PC-9 (cell line): Measurements from ENCODE around the gene PCSK7. TPM values are rescaled to one million over a fixed set of nuclear protein-coding genes. Genes with fewer than 3 reads are reported as not detected.
"Not testable (repeated sequence)": the region's sequence is repeated elsewhere in the genome, so short reads cannot be mapped to it uniquely, and the experiment has no call there.

Source experiments
- BruUV-seq: library from RNA; stranded (reverse); fragments of 400-500 nt; replicated peaks from 2 replicates; lab custom pipeline; 2021; lab: Mats Ljungman, UMichigan
- CTCF ChIA-PET: fragments of 300-600 bp; sonication (Branson Sonifier 250); formaldehyde crosslinking; loops from one replicate; lab custom pipeline; 2022; ENCODE audit warnings: antibody characterized with exemption; lab: Charles Lee
- POLR2A ChIA-PET: fragments of 300-600 bp; sonication (Branson Sonifier 250); formaldehyde crosslinking; loops from one replicate; lab custom pipeline; 2022; ENCODE audit warnings: antibody characterized with exemption; ENCODE audit not compliant: unreplicated experiment; lab: Charles Lee
- DNase-seq, 2 experiments: peaks; one replicate each; pipeline versions ENCODE4 v3.0.0 to v3.0.0-alpha.2; 2015 to 2022; ENCODE audit warnings: mixed read lengths in 1 of 2
- H2AFZ ChIP-seq: fragments of 200-600 bp; sonication (generic); 2 replicates; pipeline ENCODE4 v1.8.1; 2017; ENCODE audit warnings: antibody characterized with exemption
- H3F3A ChIP-seq: fragments of 200-600 bp; sonication (generic); 2 replicates; pipeline ENCODE4 v1.8.1; 2017; ENCODE audit warnings: antibody characterized with exemption, mild to moderate bottlenecking, low read depth; ENCODE audit not compliant: insufficient read depth
- H3K27ac ChIP-seq: fragments of 200-600 bp; sonication (generic); 2 replicates; pipeline ENCODE4 v1.6.1; 2016; ENCODE audit warnings: mixed run types
- H3K27me3 ChIP-seq: fragments of 200-600 bp; sonication (generic); 2 replicates; pipeline ENCODE4 v1.6.1; 2016; ENCODE audit warnings: low read depth, mixed run types; ENCODE audit not compliant: insufficient read depth
- H3K36me3 ChIP-seq: fragments of 200-600 bp; sonication (generic); 2 replicates; pipeline ENCODE4 v1.6.1; 2016; ENCODE audit warnings: low read depth, mixed run types
- H3K4me1 ChIP-seq: fragments of 200-600 bp; sonication (generic); replicated peaks from 2 replicates; pipeline ENCODE4 v1.6.1; 2016; ENCODE audit warnings: mixed run types; ENCODE audit not compliant: insufficient read depth
- H3K4me2 ChIP-seq: fragments of 200-600 bp; sonication (generic); 2 replicates; pipeline ENCODE4 v1.6.1; 2017; ENCODE audit warnings: mixed run types
- H3K4me3 ChIP-seq: fragments of 200-600 bp; sonication (generic); 2 replicates; pipeline ENCODE4 v1.6.1; 2016; ENCODE audit warnings: mixed run types
- H3K79me2 ChIP-seq: fragments of 200-600 bp; sonication (generic); 2 replicates; pipeline ENCODE4 v1.6.1; 2017; ENCODE audit warnings: low read depth, mixed run types
- H3K9me2 ChIP-seq: fragments of 200-600 bp; sonication (generic); 2 replicates; pipeline ENCODE4 v1.8.1; 2017; ENCODE audit warnings: mild to moderate bottlenecking; ENCODE audit not compliant: insufficient read depth
- H3K9me3 ChIP-seq: fragments of 200-600 bp; sonication (generic); 2 replicates; pipeline ENCODE4 v1.8.1; 2016; ENCODE audit warnings: low read depth; ENCODE audit not compliant: insufficient read depth
- H4K20me1 ChIP-seq: fragments of 200-600 bp; sonication (generic); 2 replicates; pipeline ENCODE4 v1.8.1; 2017; ENCODE audit not compliant: insufficient read depth
- CTCF ChIP-seq: fragments of 200-600 bp; sonication (generic); conservative IDR thresholded peaks from 2 replicates; pipeline ENCODE4 v1.6.1; 2017; ENCODE audit warnings: mixed run types, antibody characterized with exemption, mild to moderate bottlenecking, moderate library complexity
- EZH2 ChIP-seq: fragments of 200-600 bp; sonication (generic); IDR thresholded peaks from 2 replicates; pipeline ENCODE4 v1.8.0; 2017; ENCODE audit warnings: antibody characterized with exemption, low read depth
- intact Hi-C: fragments of 100-400 bp; cut with micrococcal nuclease; formaldehyde crosslinking; loops from one replicate; pipeline ENCODE4 v1.10.0; 2022; ENCODE audit not compliant: unreplicated experiment
- total RNA-seq: library from RNA; stranded (reverse); gene quantifications from 2 replicates; pipeline ENCODE4 v1.2.3, GENCODE V29; 2021

PCSK7 gene
- total RNA-seq, 1 experiment from 2014 or later = 41.6 TPM

DNA sequence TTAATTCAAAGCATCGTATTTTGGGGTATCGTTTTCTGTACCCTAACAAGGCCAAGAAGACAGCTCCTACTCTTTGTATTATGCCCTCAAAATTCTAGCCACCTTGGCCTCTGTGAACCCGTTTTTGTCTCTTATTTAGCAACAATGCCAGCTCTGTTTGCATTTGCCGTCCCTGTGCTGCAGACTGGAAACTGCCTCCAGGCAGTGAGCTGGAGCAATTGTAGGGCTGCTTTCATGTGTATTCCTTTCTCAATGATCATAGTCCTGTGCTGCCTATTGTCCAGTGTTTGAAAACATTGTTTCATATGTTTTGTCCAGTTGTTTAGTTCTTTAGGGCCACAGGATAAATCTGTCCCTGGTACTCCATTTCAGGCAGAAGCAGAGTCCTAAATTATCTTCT lies 39.3 kb upstream of the PCSK7 start:
- intact Hi-C loops = no loop called here
- Histone ChIP-seq H2AFZ (no peak overlapping the region), H3K79me2 (no peaks in the 10 kb centered on the region), H3K4me3 (no peak overlapping the region), H3K9me2 (no peaks in the 10 kb centered on the region), H4K20me1 (no peaks in the 10 kb centered on the region), H3K4me2 (no peak overlapping the region), H3K27ac (no peak overlapping the region), H3F3A (no peaks in the 10 kb centered on the region), H3K4me1 (no peaks in the 10 kb centered on the region), H3K9me3 (no peaks in the 10 kb centered on the region), H3K36me3 (0 out of 2 replicates have a peak, but pooled peaks cover 4% of the 10 kb centered on the region), H3K27me3 (no peaks in the 10 kb centered on the region)
- ChIA-PET CTCF (no interaction called here), POLR2A (no interaction called here)
- no TSS peak for BruUV-seq
- no peak for TF ChIP-seq CTCF
- TF ChIP-seq EZH2 = no peak
- no peak for DNase-seq

GRCh38 chr11:117269856-117270255 lies 38.0 kb upstream of the PCSK7 start:
- H3K4me2 ChIP-seq = no peak overlapping the region
- no peaks in the 10 kb centered on the region for H4K20me1 ChIP-seq
- 0 out of 2 replicates have a peak, but pooled peaks cover 4% of the 10 kb centered on the region for H3K36me3 ChIP-seq
- no peaks in the 10 kb centered on the region for H3K27me3 ChIP-seq
- H3K9me3 ChIP-seq = no peaks in the 10 kb centered on the region
- H3K79me2 ChIP-seq = no peaks in the 10 kb centered on the region
- H3K4me3 ChIP-seq = no peak overlapping the region
- no peak for DNase-seq
- H2AFZ ChIP-seq = no peak overlapping the region
- BruUV-seq = no TSS peak
- no peak overlapping the region for H3K27ac ChIP-seq
- POLR2A ChIA-PET = no interaction called here
- H3F3A ChIP-seq = no peaks in the 10 kb centered on the region
- no peaks in the 10 kb centered on the region for H3K9me2 ChIP-seq
- no peak for TF ChIP-seq CTCF
- no peak for TF ChIP-seq EZH2
- H3K4me1 ChIP-seq = no peaks in the 10 kb centered on the region
- intact Hi-C loops = no loop called here
- CTCF ChIA-PET = no interaction called here

DNA sequence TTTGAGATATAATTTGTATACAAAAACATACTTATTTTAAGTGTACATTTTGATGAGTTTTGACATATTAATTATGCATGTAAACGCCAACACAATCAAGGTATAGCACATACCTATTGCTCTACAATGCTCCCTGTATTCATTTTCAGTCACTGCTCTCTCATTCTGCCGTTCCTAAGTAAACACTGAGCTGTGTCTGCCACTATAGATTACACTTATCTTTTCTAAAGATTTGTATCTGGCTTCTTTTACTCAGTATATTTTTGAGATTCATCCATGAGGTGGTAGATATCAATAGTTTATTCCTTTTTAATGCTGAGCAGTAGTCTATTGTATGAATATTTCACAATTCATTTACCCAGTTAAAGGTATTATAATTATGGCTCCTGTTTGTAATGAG lies 33.9 kb upstream of the PCSK7 start:
- TF ChIP-seq CTCF (no peak), EZH2 (no peak)

GRCh38 chr11:117264624-117265323 lies 32.9 kb upstream of the PCSK7 start:
- H4K20me1 ChIP-seq, H3K36me3 ChIP-seq, H2AFZ ChIP-seq, POLR2A ChIA-PET, H3K4me1 ChIP-seq, BruUV-seq, H3F3A ChIP-seq, DNase-seq, intact Hi-C loops, H3K9me2 ChIP-seq, H3K27ac ChIP-seq, H3K4me2 ChIP-seq, H3K9me3 ChIP-seq, H3K27me3 ChIP-seq, H3K4me3 ChIP-seq, H3K79me2 ChIP-seq, CTCF ChIA-PET: not testable (repeated sequence)

More for the DNA sequence above, 33.9 kb upstream of the PCSK7 start:
- H3K9me2 ChIP-seq = no peaks in the 10 kb centered on the region
- no peak overlapping the region for H2AFZ ChIP-seq
- POLR2A ChIA-PET = no interaction called here
- BruUV-seq = no TSS peak
- H3K27me3 ChIP-seq = no peaks in the 10 kb centered on the region
- H3F3A ChIP-seq = no peaks in the 10 kb centered on the region
- no peaks in the 10 kb centered on the region for H4K20me1 ChIP-seq
- H3K79me2 ChIP-seq = no peaks in the 10 kb centered on the region
- no peaks in the 10 kb centered on the region for H3K9me3 ChIP-seq
- no peak overlapping the region for H3K27ac ChIP-seq
- no peak overlapping the region for H3K4me3 ChIP-seq
- H3K36me3 ChIP-seq = 0 out of 2 replicates have a peak, but pooled peaks cover 4% of the 10 kb centered on the region
- no peak for DNase-seq
- CTCF ChIA-PET = no interaction called here
- no peak overlapping the region for H3K4me2 ChIP-seq
- intact Hi-C loops = no loop called here
- no peaks in the 10 kb centered on the region for H3K4me1 ChIP-seq
